K562 (cell line): ENCODE results near the gene EML5. TPM values are rescaled to one million over a fixed set of nuclear protein-coding genes. Genes with fewer than 3 reads are reported as not detected.

ENCODE experiments used
- ATAC-seq: fragments of 200-7000 bp; cut with Tn5 transposase; 3 replicates; pipeline ENCODE4 v1.9.1; 2020; ENCODE audit warnings: moderate library complexity
- BruUV-seq: library from RNA; stranded (reverse); fragments of 400-500 nt; replicated peaks from 2 replicates; lab custom pipeline; 2021; lab: Mats Ljungman, UMichigan
- CTCF ChIA-PET: fragments of 300-600 bp; formaldehyde crosslinking; extraction: SDS; loops from one replicate; lab custom pipeline; 2021; ENCODE audit warnings: low intra/inter-chr PET ratio; lab: Yijun Ruan, JAX
- POLR2A ChIA-PET: fragments of 300-600, 350-650 bp; sonication (Branson Sonifier 250); formaldehyde crosslinking; extraction: SDS; loops from one replicate; lab custom pipeline; 2021; ENCODE audit warnings: antibody characterized with exemption, inconsistent platforms; lab: Yijun Ruan, JAX
- DNase-seq, 4 experiments: peaks; one replicate each; pipeline versions ENCODE4 v3.0.0 to v3.0.0-alpha.2; 2011 to 2018; ENCODE audit warnings: low spot score in 3 of 4, mixed read lengths in 3 of 4; ENCODE audit errors: extremely low read depth in 1 of 4
- FAIRE-seq: peaks from 2 replicates; lab custom pipeline; 2011; peaks lifted over from hg19 to GRCh38; lab: Jason Lieb, UNC
- H2AFZ ChIP-seq: 2 replicates; pipeline ENCODE4 v1.6.0; 2011; ENCODE audit warnings: low read depth, low read length, control low read depth, inconsistent platforms
- H3K27ac ChIP-seq: fragments of 200-600 bp; 3 replicates; pipeline ENCODE4 v1.8.0; 2011; ENCODE audit warnings: low read depth, mild to moderate bottlenecking, control low read depth, inconsistent platforms, low read length, moderate library complexity, mixed read lengths; ENCODE audit errors: extremely low read depth
- H3K27me3 ChIP-seq, 2 experiments: fragments of 300-600 bp in 1 of 2; 2 replicates in 1 of 2; 3 replicates in 1 of 2; pipeline versions ENCODE4 v1.6.0 to v1.8.0; 2011; ENCODE audit warnings: inconsistent platforms in 2 of 2, low read length in 2 of 2, mild to moderate bottlenecking in 1 of 2, mixed read lengths in 1 of 2, moderate library complexity in 1 of 2; ENCODE audit not compliant: control insufficient read depth in 2 of 2, insufficient read depth in 2 of 2
- H3K36me3 ChIP-seq: fragments of 300-600 bp; 3 replicates; pipeline ENCODE4 v1.8.0; 2011; ENCODE audit warnings: mild to moderate bottlenecking, low read length, inconsistent platforms; ENCODE audit not compliant: control insufficient read depth, insufficient read depth
- H3K4me1 ChIP-seq, 2 experiments: fragments of 200-600 bp in 1 of 2; replicated peaks in 1 of 2; 2 replicates in 1 of 2; 3 replicates in 1 of 2; pipeline versions ENCODE4 v1.5.1 to v1.8.0; 2011; ENCODE audit warnings: inconsistent platforms in 2 of 2, low read length in 2 of 2, mild to moderate bottlenecking in 1 of 2, mixed read lengths in 1 of 2, moderate library complexity in 1 of 2; ENCODE audit not compliant: control insufficient read depth in 2 of 2, insufficient read depth in 2 of 2
- H3K4me2 ChIP-seq: 2 replicates; pipeline ENCODE4 v1.6.1; 2011; ENCODE audit warnings: low read length, control low read depth, inconsistent platforms, mixed read lengths; ENCODE audit not compliant: insufficient read depth
- H3K4me3 ChIP-seq: fragments of 200-600 bp; sonication (generic), shearing (Covaris generic); 2 replicates; pipeline ENCODE4 v1.5.1; 2016; ENCODE audit warnings: control low read depth, inconsistent platforms
- H3K79me2 ChIP-seq: fragments of 200-600 bp; 3 replicates; pipeline ENCODE4 v1.8.0; 2011; ENCODE audit warnings: low read length, inconsistent platforms; ENCODE audit not compliant: control insufficient read depth, insufficient read depth
- H3K9ac ChIP-seq, 2 experiments: 2 replicates each; pipeline versions ENCODE4 v1.6.0 to v1.6.1; 2011; ENCODE audit warnings: low read depth in 2 of 2, low read length in 2 of 2, control low read depth in 1 of 2, inconsistent platforms in 1 of 2, mild to moderate bottlenecking in 1 of 2, mixed read lengths in 1 of 2; ENCODE audit not compliant: insufficient read depth in 1 of 2
- H3K9me1 ChIP-seq: one replicate; pipeline ENCODE4 v1.6.0; 2011; ENCODE audit warnings: inconsistent platforms, mild to moderate bottlenecking, low read length, moderate library complexity; ENCODE audit not compliant: control insufficient read depth, insufficient read depth
- H3K9me3 ChIP-seq: replicated peaks from 2 replicates; pipeline ENCODE4 v1.5.1; 2011; ENCODE audit warnings: low read depth, low read length, inconsistent platforms; ENCODE audit not compliant: control insufficient read depth, insufficient read depth
- H4K20me1 ChIP-seq: replicated peaks from 2 replicates; pipeline ENCODE4 v1.6.1; 2011; ENCODE audit warnings: low read length, inconsistent platforms, mixed read lengths; ENCODE audit not compliant: control insufficient read depth, insufficient read depth
- ATF2 ChIP-seq: sonication (generic); formaldehyde crosslinking; IDR thresholded peaks from 2 replicates; pipeline ENCODE4 v1.8.1; 2022; ENCODE audit warnings: missing genetic modification reagents
- CTCF ChIP-seq, 3 experiments: IDR thresholded peaks in 2 of 3; conservative IDR thresholded peaks in 1 of 3; 2 replicates each; pipeline ENCODE4 v1.5.1; 2011 to 2012; ENCODE audit warnings: low read length in 3 of 3, mild to moderate bottlenecking in 3 of 3, control low read depth in 2 of 3, improper control_type of control experiment in 1 of 3, inconsistent platforms in 1 of 3, low read depth in 1 of 3, mixed read lengths in 1 of 3, moderate library complexity in 1 of 3; ENCODE audit not compliant: insufficient read depth in 2 of 3
- ETS2 ChIP-seq: IDR thresholded peaks from 2 replicates; pipeline ENCODE4 v1.6.1; 2016; ENCODE audit warnings: borderline replicate concordance, missing genetic modification characterization, mild to moderate bottlenecking, moderate library complexity, missing compliant biosample characterization; ENCODE audit not compliant: poor library complexity, severe bottlenecking
- MBD2 ChIP-seq: sonication (generic); IDR thresholded peaks from 2 replicates; pipeline ENCODE4 v1.6.1; 2016; ENCODE audit warnings: low read depth, borderline replicate concordance
- MTA2 ChIP-seq: fragments of 450-650 bp; IDR thresholded peaks from 2 replicates; pipeline ENCODE4 v1.6.1; 2016; ENCODE audit warnings: low read depth
- PHB ChIP-seq: fragments of 250-450 bp; sonication (Bioruptor Pico); IDR thresholded peaks from 2 replicates; pipeline ENCODE4 v1.5.0; 2021
- TRIM28 ChIP-seq: fragments of 450-650 bp; IDR thresholded peaks from 2 replicates; pipeline ENCODE4 v1.6.1; 2017
- ZNF316 ChIP-seq: fragments of 450-650 bp; IDR thresholded peaks from 2 replicates; pipeline ENCODE4 v1.6.1; 2016
- WGBS: fragments of 100-300 bp; shearing (Covaris generic); methylation state at CpG from one replicate; pipeline ENCODE4 v1.1.6; 2016; ENCODE audit warnings: low coverage, mixed read lengths; ENCODE audit not compliant: insufficient coverage; ENCODE audit errors: missing lambda C conversion rate; 5-methylcytosine and 5-hydroxymethylcytosine counted together
- in situ Hi-C: fragments of 300-500 bp; cut with MboI; formaldehyde crosslinking; loops from 4 replicates; pipeline ENCODE4 v1.15.0; 2018; ENCODE audit warnings: inconsistent platforms, mixed read lengths
- intact Hi-C: fragments of 100-400 bp; cut with micrococcal nuclease; formaldehyde crosslinking; loops from 2 replicates; pipeline ENCODE4 v1.14.2; 2022
- polyA plus RNA-seq, 8 experiments: library from polyadenylated mRNA; depleted of rRNA in 4 of 8; stranded (reverse) in 5 of 8; unstranded in 3 of 8; fragments of >200 nt; fragmentation: Nextera tagmentation in 2 of 8; fragmentation: Illumina TruSeq in 1 of 8; extraction: Ambion mirVana in 2 of 8; extraction: Trizol in 1 of 8; gene quantifications; 2 replicates each; pipeline versions ENCODE4 v1.2.1 to v1.2.3, GENCODE V29; 2011 to 2014; ENCODE audit warnings: inconsistent platforms in 1 of 8, missing spikeins in 1 of 8
- total RNA-seq, 7 experiments: library from RNA; depleted of rRNA in 6 of 7; stranded (reverse); fragments of >200 nt in 6 of 7; fragmentation: Illumina TruSeq in 2 of 7; extraction: Trizol in 2 of 7; gene quantifications; 2 replicates each; pipeline versions ENCODE4 v1.2.1 to v1.2.3, GENCODE V29; 2011 to 2021; ENCODE audit warnings: low replicate concordance in 1 of 7
- TF ChIP-seq, protein P1 (sequence below), 3 experiments: fragments of 200-800 bp in 1 of 3; sonication (Bioruptor generic) in 1 of 3; sonication (generic) in 1 of 3; formaldehyde crosslinking in 1 of 3; IDR thresholded peaks; 2 replicates each; pipeline versions ENCODE4 v1.6.1 to v1.8.0; 2016 to 2022; ENCODE audit warnings: mild to moderate bottlenecking in 2 of 3, missing compliant biosample characterization in 2 of 3, missing genetic modification characterization in 2 of 3, missing genetic modification reagents in 1 of 3

The EML5 gene
- total and polyA plus RNA-seq, 9 of the 15 experiments (the other 6 are each of a cell fraction or from before 2014, with no cell fraction given) = 0.06 to 0.34 (median 0.22) TPM

- in situ Hi-C loops = no loop called here
- Histone ChIP-seq H3K27me3 (no peaks in the 10 kb centered on the region), H4K20me1 (no peaks in the 10 kb centered on the region), H3K4me2 (no peak overlapping the region), H3K27ac (no peak overlapping the region), H3K9ac (no peak overlapping the region), H3K9me3 (no peaks in the 10 kb centered on the region), H3K9me1 (no peaks in the 10 kb centered on the region), H3K36me3 (no peaks in the 10 kb centered on the region), H3K4me3 (no peak overlapping the region), H3K4me1 (no peaks in the 10 kb centered on the region), H3K79me2 (no peaks in the 10 kb centered on the region), H2AFZ (no peak overlapping the region)
- no peak for DNase-seq
- WGBS = 0% methylated on average over 1 of the region's 1 CpG
- ATAC-seq = no peak
- TF ChIP-seq MTA2 (no peak), ETS2 (tag) (no peak), PHB (CRISPR knock-in tag) (no peak)
- TF ChIP-seq, protein P1, sequence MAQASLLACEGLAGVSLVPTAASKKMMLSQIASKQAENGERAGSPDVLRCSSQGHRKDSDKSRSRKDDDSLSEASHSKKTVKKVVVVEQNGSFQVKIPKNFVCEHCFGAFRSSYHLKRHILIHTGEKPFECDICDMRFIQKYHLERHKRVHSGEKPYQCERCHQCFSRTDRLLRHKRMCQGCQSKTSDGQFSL (CRISPR knock-in tag; IDR thresholded peaks at IDR 0.05) = no peak
- TF ChIP-seq, protein P1 (tag; IDR thresholded peaks at IDR 0.05) = no peak
- intact Hi-C loops = no loop called here
- no TSS peak for BruUV-seq
- ChIA-PET POLR2A (no interaction called here), CTCF (no interaction called here)
- FAIRE-seq = no peak
These were observed 153.5 kb downstream of the EML5 start for GRCh38 chr14:88639221-88639620.

DNA sequence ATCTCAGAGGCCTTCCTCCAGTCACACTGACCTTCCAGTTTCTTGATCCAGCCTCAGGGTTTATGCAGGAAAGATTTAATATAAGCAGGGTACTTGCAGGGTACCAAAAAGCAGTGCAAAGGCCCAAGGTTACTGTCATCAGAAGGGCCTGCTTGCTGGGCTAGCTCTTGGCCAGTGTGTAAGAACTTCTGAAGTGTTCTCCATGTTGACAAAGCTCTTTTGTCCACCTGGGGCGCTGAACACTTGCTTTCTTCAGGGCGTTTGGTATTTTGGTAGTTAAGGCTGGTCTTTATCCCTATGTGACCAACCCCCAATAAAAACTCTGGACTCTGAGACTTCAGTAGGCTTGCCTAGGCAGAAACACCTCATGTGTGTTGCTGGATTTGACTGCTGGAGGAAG is 160.2 kb downstream of the EML5 start:
- Histone ChIP-seq H2AFZ (no peak overlapping the region), H3K27me3 (no peaks in the 10 kb centered on the region; a peak in 1 of 5 replicates), H3K79me2 (no peaks in the 10 kb centered on the region), H3K9me3 (no peaks in the 10 kb centered on the region), H3K9ac (no peak overlapping the region), H4K20me1 (no peaks in the 10 kb centered on the region), H3K27ac (no peak overlapping the region), H3K36me3 (no peaks in the 10 kb centered on the region), H3K9me1 (no peaks in the 10 kb centered on the region), H3K4me3 (no peak overlapping the region), H3K4me2 (no peak overlapping the region), H3K4me1 (no peaks in the 10 kb centered on the region)
- TF ChIP-seq TRIM28 = no peak
- 0 out of 6 replicates have a peak, but pooled peaks of 1 of the 3 experiments have one; percentile 9 for TF ChIP-seq CTCF (IDR thresholded peaks at IDR 0.05 in 2 of 3, conservative IDR thresholded peaks at IDR 0.05 in 1 of 3; ENCODE audit: insufficient read depth in 2 of 3, low read depth in 1 of 3, low read length in 3 of 3)
- no peak for TF ChIP-seq ATF2 (CRISPR knock-in tag)
- no peak for TF ChIP-seq MBD2
- no peak for TF ChIP-seq ZNF316
- no peak for FAIRE-seq
- whole genome bisulfite sequencing = 0% methylated on average over 1 of the region's 2 CpGs
- in situ Hi-C loops (no loop called here), intact Hi-C loops (no loop called here)
- DNase-seq = peak in 1 of 4 experiments; percentile 5
- BruUV-seq = no TSS peak
- ATAC-seq = peak; percentile 53; the same call in 1 of the 3 replicates
- POLR2A ChIA-PET = interaction anchor here (0.7 kb wide), 1 partner anchor 338 kb away, joined by 3 read pairs; no protein-coding TSS in a partner anchor
- CTCF ChIA-PET = no interaction called here
